Measurements from ENCODE around the gene FAM81B.

Gene FAM81B

GRCh38 chr5:95403996-95404395 is 12.8 kb downstream of the FAM81B start:
- DNase-seq (ENCODE audit: low spot score) = no peak

- no peak for DNase-seq (ENCODE audit: low spot score)
Observed at GRCh38 chr5:95406426-95407090, 15.4 kb downstream of the FAM81B start.

- DNase-seq (ENCODE audit: low spot score) = peak; percentile 66
Observed at GRCh38 chr5:95410279-95410678, 19.1 kb downstream of the FAM81B start.

GRCh38 chr5:95411474-95411873 is 20.3 kb downstream of the FAM81B start:
- DNase-seq (ENCODE audit: low spot score) = no peak

- DNase-seq (ENCODE audit: low spot score) = no peak
Observed at GRCh38 chr5:95414451-95414850, 23.3 kb downstream of the FAM81B start.

- DNase-seq (ENCODE audit: low spot score) = no peak
Observed at GRCh38 chr5:95417971-95418370, 26.8 kb downstream of the FAM81B start.

- no peak for DNase-seq (ENCODE audit: low spot score)
Observed at GRCh38 chr5:95422838-95423237, 31.7 kb downstream of the FAM81B start.

- no peak for DNase-seq (ENCODE audit: low spot score)
Observed at GRCh38 chr5:95424016-95424415, 32.9 kb downstream of the FAM81B start.

- DNase-seq (ENCODE audit: low spot score) = no peak
Observed at GRCh38 chr5:95424526-95424925, 33.4 kb downstream of the FAM81B start.

- DNase-seq (ENCODE audit: low spot score) = no peak
Observed at GRCh38 chr5:95426227-95426626, 35.1 kb downstream of the FAM81B start.

- no peak for DNase-seq (ENCODE audit: low spot score)
Observed at GRCh38 chr5:95432779-95433178, 41.6 kb downstream of the FAM81B start.

- DNase-seq (ENCODE audit: low spot score) = no peak
Observed at GRCh38 chr5:95439801-95440493, 48.8 kb downstream of the FAM81B start.

- DNase-seq (ENCODE audit: low spot score) = no peak
Observed at GRCh38 chr5:95440825-95441224, 49.7 kb downstream of the FAM81B start.

- DNase-seq (ENCODE audit: low spot score) = no peak
Observed at GRCh38 chr5:95441636-95442035, 50.5 kb downstream of the FAM81B start.

GRCh38 chr5:95445442-95445841 is 54.3 kb downstream of the FAM81B start:
- DNase-seq (ENCODE audit: low spot score) = no peak

- DNase-seq (ENCODE audit: low spot score) = no peak
Observed at GRCh38 chr5:95445995-95446394, 54.8 kb downstream of the FAM81B start.

- DNase-seq (ENCODE audit: low spot score) = no peak
Observed at GRCh38 chr5:95446560-95447221, 55.5 kb downstream of the FAM81B start.

GRCh38 chr5:95447961-95448360 is 56.8 kb downstream of the FAM81B start:
- no peak for DNase-seq (ENCODE audit: low spot score)

GRCh38 chr5:95448789-95449188 is 57.6 kb downstream of the FAM81B start:
- DNase-seq (ENCODE audit: low spot score) = no peak

- no peak for DNase-seq (ENCODE audit: low spot score)
Observed at GRCh38 chr5:95449460-95449859, 58.3 kb downstream of the FAM81B start.

- DNase-seq (ENCODE audit: low spot score) = no peak
Observed at GRCh38 chr5:95454536-95454935, 63.4 kb downstream of the FAM81B start.

GRCh38 chr5:95460665-95461064 is 69.5 kb downstream of the FAM81B start:
- DNase-seq (ENCODE audit: low spot score) = no peak

GRCh38 chr5:95471487-95471886 is 80.3 kb downstream of the FAM81B start:
- DNase-seq (ENCODE audit: low spot score) = peak; percentile 71
